ENCODE data around the gene KYNU.
"Not testable (repeated sequence)": the region's sequence is repeated elsewhere in the genome, so short reads cannot be mapped to it uniquely, and the experiment has no call there.

The KYNU gene

DNA sequence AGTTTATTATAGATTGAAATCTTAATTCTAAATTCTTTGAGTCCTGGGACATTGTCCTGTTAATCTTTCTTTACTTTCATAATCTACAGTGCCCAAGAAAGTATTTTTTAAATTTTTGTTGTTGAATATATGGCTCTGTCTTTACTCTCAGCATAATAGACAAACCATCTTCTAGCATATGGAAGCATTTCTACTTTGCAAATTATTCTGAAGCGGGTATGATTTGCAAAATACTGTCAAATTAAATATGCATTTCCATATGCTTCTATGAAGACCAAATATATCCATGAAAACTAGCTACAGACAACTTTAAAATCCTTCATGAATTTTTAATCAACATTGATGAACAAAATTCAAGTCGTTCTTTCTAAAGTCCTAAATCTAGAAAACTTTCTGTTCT, 117.2 kb downstream of the KYNU start:
- intact Hi-C loops (cut with micrococcal nuclease) = no loop called here
- Mint-ChIP-seq H3K4me1 (ENCODE audit: low read depth) (no peaks in the 10 kb centered on the region), H3K4me3 (no peak overlapping the region), H3K27me3 (no peaks in the 10 kb centered on the region), H3K27ac (no peak overlapping the region), H3K9me3 (no peaks in the 10 kb centered on the region), H3K36me3 (ENCODE audit: low read depth) (peaks cover 43% of the 10 kb centered on the region)

DNA sequence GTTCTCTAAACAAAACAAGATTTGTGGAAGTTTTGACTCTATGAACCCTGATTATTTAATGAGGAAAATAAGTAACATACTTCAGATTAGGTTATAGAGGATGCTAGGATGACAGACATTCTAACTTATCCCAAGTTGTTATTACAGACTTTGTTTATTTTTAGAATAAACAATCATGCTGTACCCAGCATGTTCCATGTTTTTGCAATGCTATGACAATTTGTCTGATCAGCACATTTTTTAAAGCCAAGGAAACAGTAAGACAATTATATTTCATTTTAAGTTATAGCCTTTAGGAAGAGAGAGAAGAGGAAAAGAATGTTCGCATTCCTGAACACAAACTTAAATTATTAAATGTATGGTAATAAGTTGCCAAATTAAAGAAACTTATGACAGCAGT, 119.8 kb downstream of the KYNU start:
- no peak overlapping the region for H3K27ac Mint-ChIP-seq
- H3K4me1 Mint-ChIP-seq (ENCODE audit: low read depth) = no peaks in the 10 kb centered on the region
- H3K36me3 Mint-ChIP-seq (ENCODE audit: low read depth) = peaks cover 54% of the 10 kb centered on the region
- H3K27me3 Mint-ChIP-seq = no peaks in the 10 kb centered on the region
- intact Hi-C loops (cut with micrococcal nuclease) = no loop called here
- H3K9me3 Mint-ChIP-seq = no peaks in the 10 kb centered on the region
- H3K4me3 Mint-ChIP-seq = no peak overlapping the region

- Mint-ChIP-seq H3K27me3 (no peaks in the 10 kb centered on the region), H3K4me3 (no peak overlapping the region), H3K27ac (no peak overlapping the region), H3K36me3 (ENCODE audit: low read depth) (peaks cover 75% of the 10 kb centered on the region), H3K4me1 (ENCODE audit: low read depth) (no peaks in the 10 kb centered on the region), H3K9me3 (peaks cover 8% of the 10 kb centered on the region)
- intact Hi-C loops (cut with micrococcal nuclease) = no loop called here
Measured at GRCh38 chr2:143000599-143000998, 123.1 kb downstream of the KYNU start.

- H3K27ac Mint-ChIP-seq = no peak overlapping the region
- intact Hi-C loops (cut with micrococcal nuclease) = no loop called here
- peaks cover 12% of the 10 kb centered on the region for H3K9me3 Mint-ChIP-seq
- H3K4me3 Mint-ChIP-seq = no peak overlapping the region
- H3K27me3 Mint-ChIP-seq = no peaks in the 10 kb centered on the region
- peaks cover 79% of the 10 kb centered on the region for H3K36me3 Mint-ChIP-seq (ENCODE audit: low read depth)
- H3K4me1 Mint-ChIP-seq (ENCODE audit: low read depth) = no peaks in the 10 kb centered on the region
Measured at GRCh38 chr2:143001501-143001900, 124.0 kb downstream of the KYNU start.

GRCh38 chr2:143015656-143016055, 138.2 kb downstream of the KYNU start:
- H3K4me1 Mint-ChIP-seq (ENCODE audit: low read depth) = peaks cover 12% of the 10 kb centered on the region
- intact Hi-C loops (cut with micrococcal nuclease) = no loop called here
- H3K9me3 Mint-ChIP-seq = no peaks in the 10 kb centered on the region
- peaks cover 47% of the 10 kb centered on the region for H3K36me3 Mint-ChIP-seq (ENCODE audit: low read depth)
- H3K4me3 Mint-ChIP-seq = no peak overlapping the region
- H3K27ac Mint-ChIP-seq = no peak overlapping the region
- no peaks in the 10 kb centered on the region for H3K27me3 Mint-ChIP-seq

- Mint-ChIP-seq H3K4me3 (no peak overlapping the region), H3K27me3 (no peaks in the 10 kb centered on the region), H3K36me3 (ENCODE audit: low read depth) (peaks cover 43% of the 10 kb centered on the region), H3K27ac (no peak overlapping the region), H3K4me1 (ENCODE audit: low read depth) (peaks cover 24% of the 10 kb centered on the region), H3K9me3 (no peaks in the 10 kb centered on the region)
- intact Hi-C loops (cut with micrococcal nuclease) = no loop called here
Measured at GRCh38 chr2:143026411-143027054, 149.1 kb downstream of the KYNU start.

GRCh38 chr2:143029141-143029540, 151.7 kb downstream of the KYNU start:
- no peaks in the 10 kb centered on the region for H3K9me3 Mint-ChIP-seq
- no peak overlapping the region for H3K4me3 Mint-ChIP-seq
- H3K36me3 Mint-ChIP-seq (ENCODE audit: low read depth) = peaks cover 58% of the 10 kb centered on the region
- H3K27me3 Mint-ChIP-seq = no peaks in the 10 kb centered on the region
- H3K4me1 Mint-ChIP-seq (ENCODE audit: low read depth) = peaks cover 24% of the 10 kb centered on the region
- H3K27ac Mint-ChIP-seq = peak overlapping the region; percentile 37
- intact Hi-C loops (cut with micrococcal nuclease) = no loop called here

- Mint-ChIP-seq H3K27me3 (no peaks in the 10 kb centered on the region), H3K9me3 (no peaks in the 10 kb centered on the region), H3K36me3 (ENCODE audit: low read depth) (peaks cover 56% of the 10 kb centered on the region), H3K27ac (peak overlapping the region; percentile 37), H3K4me1 (ENCODE audit: low read depth) (peaks cover 19% of the 10 kb centered on the region), H3K4me3 (no peak overlapping the region)
- intact Hi-C loops (cut with micrococcal nuclease) = loop anchor here (5.0 to 10.0 kb wide), 2 partner anchors 55 to 192 kb away; no protein-coding TSS in a partner anchor
Measured at GRCh38 chr2:143030127-143030526, 152.7 kb downstream of the KYNU start.

GRCh38 chr2:143034292-143035074, 157.0 kb downstream of the KYNU start:
- H3K4me3 Mint-ChIP-seq = no peak overlapping the region
- H3K4me1 Mint-ChIP-seq (ENCODE audit: low read depth) = peaks cover 9% of the 10 kb centered on the region
- no peak overlapping the region for H3K27ac Mint-ChIP-seq
- H3K9me3 Mint-ChIP-seq = no peaks in the 10 kb centered on the region
- peaks cover 69% of the 10 kb centered on the region for H3K36me3 Mint-ChIP-seq (ENCODE audit: low read depth)
- intact Hi-C loops (cut with micrococcal nuclease) = loop anchor here (5.0 to 10.0 kb wide), 2 partner anchors 50 to 188 kb away; no protein-coding TSS in a partner anchor
- H3K27me3 Mint-ChIP-seq = no peaks in the 10 kb centered on the region

DNA sequence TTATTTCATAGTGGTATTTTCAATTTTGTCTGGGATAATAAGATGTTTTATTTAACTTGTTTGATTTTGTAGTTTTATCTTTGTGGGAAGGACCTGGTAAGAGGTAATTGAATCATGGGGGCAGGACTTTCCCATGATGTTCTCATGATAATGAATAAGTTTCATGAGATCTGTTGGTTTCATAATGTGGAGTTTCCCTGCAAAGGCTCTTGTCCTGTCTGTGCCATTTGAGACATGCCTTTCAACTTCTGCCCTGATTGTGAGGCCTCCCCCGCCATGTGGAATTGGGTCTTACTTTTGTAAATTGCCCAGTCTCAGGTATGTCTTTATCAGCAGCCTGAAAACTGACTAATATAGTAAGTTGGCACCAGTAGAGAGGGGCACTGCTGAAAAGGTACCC, 174.0 kb downstream of the KYNU start:
- H3K27ac Mint-ChIP-seq = no peak overlapping the region
- H3K4me3 Mint-ChIP-seq = no peak overlapping the region
- no peaks in the 10 kb centered on the region for H3K4me1 Mint-ChIP-seq (ENCODE audit: low read depth)
- H3K9me3 Mint-ChIP-seq = peaks cover 17% of the 10 kb centered on the region
- no peaks in the 10 kb centered on the region for H3K27me3 Mint-ChIP-seq
- H3K36me3 Mint-ChIP-seq (ENCODE audit: low read depth) = peaks cover 45% of the 10 kb centered on the region
- intact Hi-C loops (cut with micrococcal nuclease) = no loop called here

DNA sequence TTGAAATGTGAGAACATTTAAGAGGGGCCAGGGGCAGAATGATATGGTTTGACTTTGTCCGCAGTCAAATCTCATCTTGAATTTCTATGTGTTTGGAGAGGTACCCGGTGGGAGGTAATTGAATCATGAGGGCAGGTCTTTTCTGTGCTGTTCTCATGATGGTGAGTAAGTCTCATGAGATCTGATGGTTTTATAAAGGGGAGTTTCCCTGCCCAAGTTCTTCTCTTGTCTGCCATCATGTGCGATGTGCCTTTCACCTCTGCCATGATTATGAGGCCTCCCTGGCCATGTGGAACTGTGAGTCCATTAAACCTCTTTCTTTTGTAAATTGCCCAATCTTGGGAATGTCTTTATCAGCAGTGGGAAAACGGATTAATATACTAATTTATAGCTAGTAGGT, 176.0 kb downstream of the KYNU start:
- intact Hi-C loops (cut with micrococcal nuclease); H3K4me3 Mint-ChIP-seq; H3K27me3 Mint-ChIP-seq; H3K27ac Mint-ChIP-seq; H3K4me1 Mint-ChIP-seq (ENCODE audit: low read depth): not testable (repeated sequence)
- Mint-ChIP-seq H3K9me3 (peaks cover 21% of the 10 kb centered on the region), H3K36me3 (ENCODE audit: low read depth) (peaks cover 33% of the 10 kb centered on the region)

- H3K36me3 Mint-ChIP-seq (ENCODE audit: low read depth) = peaks cover 11% of the 10 kb centered on the region
- H3K27ac Mint-ChIP-seq = no peak overlapping the region
- H3K27me3 Mint-ChIP-seq = no peaks in the 10 kb centered on the region
- H3K4me1 Mint-ChIP-seq (ENCODE audit: low read depth) = no peaks in the 10 kb centered on the region
- intact Hi-C loops (cut with micrococcal nuclease) = no loop called here
- H3K9me3 Mint-ChIP-seq = peaks cover 21% of the 10 kb centered on the region
- no peak overlapping the region for H3K4me3 Mint-ChIP-seq
Measured at GRCh38 chr2:143056550-143056949, 179.1 kb downstream of the KYNU start.

- intact Hi-C loops (cut with micrococcal nuclease) = no loop called here
- Mint-ChIP-seq H3K4me3 (no peak overlapping the region), H3K9me3 (peaks cover 21% of the 10 kb centered on the region)
Measured at GRCh38 chr2:143058851-143059250, 181.4 kb downstream of the KYNU start.

GRCh38 chr2:143063612-143064200, 186.2 kb downstream of the KYNU start:
- H3K27me3 Mint-ChIP-seq = no peaks in the 10 kb centered on the region
- intact Hi-C loops (cut with micrococcal nuclease) = no loop called here
- peaks cover 22% of the 10 kb centered on the region for H3K9me3 Mint-ChIP-seq
- no peaks in the 10 kb centered on the region for H3K4me1 Mint-ChIP-seq (ENCODE audit: low read depth)
- no peak overlapping the region for H3K4me3 Mint-ChIP-seq
- no peak overlapping the region for H3K27ac Mint-ChIP-seq
- no peaks in the 10 kb centered on the region for H3K36me3 Mint-ChIP-seq (ENCODE audit: low read depth)

More at GRCh38 chr2:143058851-143059250, 181.4 kb downstream of the KYNU start:
- Mint-ChIP-seq H3K4me1 (ENCODE audit: low read depth) (no peaks in the 10 kb centered on the region), H3K27me3 (no peaks in the 10 kb centered on the region), H3K27ac (no peak overlapping the region), H3K36me3 (ENCODE audit: low read depth) (no peaks in the 10 kb centered on the region)
